NCI-H1930 (cell line): ENCODE measurements around the gene ZAP70.

ENCODE experiments used
- DNase-seq, 2 experiments: peaks; one replicate each; lab custom pipeline; 2025; lab: John Stamatoyannopoulos, UW

Gene ZAP70

DNA sequence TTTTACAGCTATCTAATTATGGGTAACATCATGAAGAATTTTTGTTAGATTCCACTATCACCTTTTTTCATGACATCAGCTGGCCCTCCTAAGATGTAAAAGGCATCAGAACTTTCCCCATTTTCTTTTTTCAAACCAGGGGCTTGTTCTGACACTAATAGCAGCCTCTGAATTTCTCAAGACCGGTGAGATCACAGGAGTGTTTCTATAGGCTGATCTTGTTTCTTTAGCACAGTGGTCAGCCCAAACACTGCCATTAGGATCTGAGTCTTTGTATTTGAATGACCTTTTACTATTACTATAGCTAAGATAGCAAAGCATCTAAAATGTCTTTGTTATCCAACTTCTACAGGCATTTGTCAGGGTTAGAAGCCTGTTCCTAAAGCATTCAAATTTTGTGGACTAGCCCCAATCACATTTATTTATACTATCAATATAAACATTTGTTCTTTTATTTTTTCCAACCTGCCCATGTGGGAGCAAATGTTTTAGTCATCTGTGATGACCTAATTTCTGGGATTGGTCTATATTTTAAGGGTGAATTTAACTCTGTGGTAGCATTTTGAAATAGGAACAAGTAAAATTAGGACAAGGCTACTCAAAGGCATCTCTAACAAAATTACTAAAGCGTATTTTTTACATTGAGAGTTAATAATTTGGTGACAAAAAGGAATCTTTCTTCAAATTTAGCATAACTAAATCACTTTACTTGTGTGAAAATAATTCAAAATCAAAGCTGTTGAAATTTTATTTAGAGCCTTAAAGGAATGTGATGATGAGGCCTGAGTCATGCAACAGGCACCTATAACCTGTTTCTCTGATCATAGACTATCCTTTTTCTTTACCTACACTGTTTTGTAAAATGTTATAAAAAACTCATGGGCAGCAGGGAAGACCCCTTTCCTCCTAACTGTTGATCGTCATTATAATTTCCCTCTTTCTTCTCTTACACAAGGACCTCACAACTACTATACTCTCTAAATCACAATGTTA, 39.3 kb downstream of the ZAP70 start:
- no peak for DNase-seq

DNA sequence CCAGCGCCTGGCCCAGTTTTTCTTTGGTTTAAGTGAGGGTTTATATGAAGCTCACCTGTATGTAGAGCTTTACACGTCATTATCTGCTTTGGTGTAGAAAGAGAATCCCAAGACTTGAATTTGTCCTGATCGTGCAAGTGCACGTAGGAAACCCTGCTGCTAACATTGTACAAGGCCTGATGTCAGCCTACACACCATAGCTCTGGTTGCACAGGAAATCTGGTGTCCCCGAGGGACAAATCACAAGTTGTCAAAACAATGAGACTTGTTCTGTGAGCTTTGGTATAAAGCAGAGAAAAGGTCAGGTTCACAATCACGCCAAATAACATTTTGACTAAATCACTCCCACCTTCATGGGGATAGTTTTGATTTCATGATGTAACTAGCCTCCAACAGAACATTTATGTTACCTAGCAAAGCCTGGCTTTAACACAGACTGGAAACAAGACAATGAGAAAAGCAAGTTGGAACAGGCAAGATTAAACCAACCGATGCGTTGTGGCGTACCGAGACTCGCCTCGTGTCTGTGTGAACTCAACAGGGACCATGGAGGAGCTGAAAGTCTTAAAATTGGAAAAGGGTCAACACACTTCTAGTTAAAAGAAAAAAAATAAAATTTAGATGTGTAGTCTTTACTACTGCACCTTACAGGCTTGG, 41.4 kb downstream of the ZAP70 start:
- no peak for DNase-seq

DNA sequence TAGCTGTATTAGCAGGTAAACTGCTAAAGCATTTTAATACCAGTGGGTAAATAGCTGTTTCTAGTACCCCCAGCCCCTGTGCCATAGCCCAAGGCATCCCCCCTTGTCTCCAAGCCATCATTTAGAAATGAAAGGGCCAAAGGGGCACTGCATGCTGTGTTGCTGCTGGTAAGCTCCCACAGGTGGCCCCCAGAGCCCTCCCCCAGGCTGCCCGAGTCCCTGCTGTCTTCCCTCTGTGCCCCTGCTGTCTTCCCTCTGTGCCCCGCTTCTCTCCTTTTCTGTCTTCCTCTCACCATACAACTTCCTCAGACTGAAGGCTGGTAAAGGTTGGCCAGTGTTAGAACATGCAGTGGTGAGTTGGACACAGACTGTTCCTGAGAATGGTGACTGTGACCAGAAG, 42.1 kb downstream of the ZAP70 start:
- no peak for DNase-seq

DNA sequence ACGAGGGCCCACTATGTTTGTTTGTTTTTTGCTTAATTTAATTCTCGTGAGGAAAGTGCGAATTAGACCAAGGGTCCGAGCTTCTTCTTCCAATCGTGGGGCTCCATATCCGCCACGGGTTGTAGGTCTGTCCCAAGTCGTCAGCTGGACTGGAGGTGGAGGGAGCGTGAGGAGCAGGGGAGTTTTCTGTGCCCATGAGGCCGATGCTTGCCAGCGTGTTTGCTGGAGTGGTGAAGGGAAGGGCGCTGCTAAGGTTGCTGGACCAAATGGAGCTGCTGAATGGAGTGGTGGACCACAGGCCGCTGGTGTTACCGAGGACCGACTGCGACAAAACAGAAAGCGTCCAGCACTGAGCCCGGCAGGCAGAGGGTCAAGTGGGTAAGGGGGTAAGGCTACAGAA, 43.7 kb downstream of the ZAP70 start:
- no peak for DNase-seq

DNA sequence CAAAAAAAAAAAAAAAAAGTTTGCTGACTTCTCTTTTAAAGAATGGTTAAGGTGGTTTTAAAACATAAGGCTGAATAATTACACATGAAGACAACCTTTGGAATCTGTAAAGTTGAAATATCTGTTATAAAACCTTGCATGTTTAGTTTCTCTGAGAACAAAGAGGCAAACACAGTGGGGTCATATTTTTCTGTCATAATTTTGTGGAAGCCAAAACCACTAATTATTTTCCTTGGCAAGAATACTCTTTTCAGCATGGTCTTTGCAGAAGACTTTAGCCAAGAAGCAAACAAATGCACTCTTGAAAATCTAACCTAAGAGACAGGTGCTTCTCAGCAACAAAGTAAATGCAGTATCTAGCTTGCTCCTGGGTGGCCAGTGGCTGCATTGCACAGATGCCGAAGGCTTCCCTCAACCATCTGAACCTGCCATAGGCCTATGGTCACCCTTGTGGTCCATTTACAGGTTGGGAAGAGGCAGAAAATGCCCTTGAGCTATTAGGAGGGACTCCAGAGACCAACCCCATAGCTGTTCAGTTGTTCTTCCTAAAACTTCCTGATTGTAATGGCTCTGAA, 44.8 kb downstream of the ZAP70 start:
- DNase-seq, result no peak

DNA sequence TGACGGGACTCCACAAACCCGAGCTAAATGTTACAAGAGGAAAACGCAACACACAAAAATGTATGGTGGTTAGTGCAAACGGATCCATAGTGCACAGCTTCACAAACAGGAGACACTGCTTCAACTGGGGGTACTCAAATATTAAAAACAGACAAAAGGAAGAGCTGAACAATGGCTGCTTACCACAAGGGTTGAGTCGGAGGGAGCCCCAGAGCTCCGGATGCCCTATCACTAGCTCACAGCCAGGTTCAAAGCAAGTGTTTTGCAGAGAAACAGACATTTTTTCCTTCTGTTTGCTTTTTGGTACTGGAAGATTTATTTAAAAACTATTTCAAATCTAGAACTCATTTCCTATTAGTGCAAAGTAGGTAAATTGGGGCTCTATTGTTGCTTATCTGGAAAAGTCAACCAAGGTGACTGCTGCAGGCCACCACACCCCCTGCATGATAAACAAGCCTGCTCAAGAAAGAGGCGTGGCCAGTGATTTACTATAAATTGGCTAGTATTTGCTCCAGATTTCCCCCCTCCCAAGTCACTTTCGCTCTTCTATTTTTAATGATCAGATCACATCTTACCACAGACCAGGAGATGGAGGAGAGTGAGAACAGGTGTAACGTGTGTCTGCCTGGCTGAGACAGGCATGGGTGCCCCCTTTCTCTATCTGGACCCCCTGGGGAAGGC, 46.5 kb downstream of the ZAP70 start:
- DNase-seq, result no peak

DNA sequence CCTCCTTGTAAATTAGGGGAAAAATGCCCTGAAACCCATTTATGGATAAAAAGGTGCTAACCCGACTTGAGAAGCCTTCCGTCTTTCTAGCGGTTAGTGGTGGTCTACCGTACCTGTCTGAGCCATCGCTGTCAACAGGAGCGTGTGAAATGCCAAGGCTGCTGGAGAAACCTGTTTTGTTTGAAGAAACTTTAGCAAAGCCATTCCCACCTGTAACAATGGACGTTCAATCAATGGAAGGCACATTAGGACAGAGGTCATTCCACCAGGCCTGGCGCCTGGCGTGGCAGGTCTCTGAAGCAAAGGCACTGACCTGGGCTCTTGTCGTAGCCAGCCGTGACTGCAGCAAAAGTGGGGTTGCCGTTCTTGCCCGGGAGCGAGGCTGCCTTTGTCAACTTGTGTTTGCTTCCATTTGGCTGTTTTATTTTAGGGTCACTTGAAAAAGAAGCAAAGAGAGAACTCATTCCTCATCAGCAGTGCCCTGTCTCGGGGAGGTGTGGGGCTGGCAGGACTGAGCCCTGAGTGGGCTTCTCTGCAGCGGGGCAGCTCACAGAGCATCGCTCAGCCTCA, 47.2 kb downstream of the ZAP70 start:
- DNase-seq, result no peak

DNA sequence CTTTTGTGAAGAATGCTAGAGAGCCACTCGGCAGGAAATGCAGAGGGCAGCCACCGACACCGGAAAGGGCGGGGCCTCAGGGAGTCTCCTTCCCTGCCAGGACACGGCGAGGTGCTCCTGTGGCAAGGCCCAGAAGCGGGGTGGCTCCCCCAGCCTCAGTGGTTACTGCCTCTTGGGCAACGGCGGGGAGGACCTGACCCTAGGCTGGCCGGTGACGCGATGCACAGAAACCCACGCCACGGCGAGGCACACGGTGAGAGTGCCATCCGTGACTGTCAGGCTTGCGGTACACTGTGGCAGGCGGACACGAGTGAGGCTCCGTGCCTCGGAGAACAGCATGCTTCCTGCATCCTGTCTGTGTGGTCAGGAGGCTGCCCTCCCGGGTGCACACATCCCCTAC, 47.8 kb downstream of the ZAP70 start:
- no peak for DNase-seq

DNA sequence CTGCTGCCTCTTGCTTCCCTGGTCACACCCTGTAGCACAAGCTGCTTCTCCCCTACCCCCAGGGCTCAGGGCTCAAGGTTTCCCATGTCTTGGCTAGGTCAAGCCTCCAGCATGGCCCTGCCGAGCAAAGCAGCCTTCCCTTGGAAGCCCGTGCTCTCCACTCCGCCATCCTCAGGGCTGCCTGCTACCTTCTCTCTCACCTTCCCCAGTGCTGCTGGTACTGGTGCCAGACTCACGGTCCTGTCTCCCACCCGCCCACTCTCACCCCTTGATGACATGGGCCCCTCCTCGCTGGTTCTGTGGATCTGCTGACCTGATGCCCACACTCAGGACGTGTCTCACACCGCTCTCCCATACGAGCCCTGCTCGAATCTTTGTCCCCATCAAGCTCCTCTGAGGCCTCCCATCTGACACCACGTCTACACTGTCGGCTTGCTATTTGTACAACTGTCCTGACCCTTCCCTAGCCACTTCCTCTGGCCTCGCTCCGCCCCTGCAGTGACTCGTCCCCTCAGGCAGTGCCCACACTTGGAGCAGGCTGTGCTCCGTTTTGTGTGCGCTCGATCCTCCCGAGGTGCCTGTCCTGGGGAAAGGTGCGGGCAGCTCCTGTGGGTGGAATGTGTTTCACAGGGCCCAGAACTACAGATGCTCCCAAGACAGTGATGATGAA, 49.9 kb downstream of the ZAP70 start:
- no peak for DNase-seq

DNA sequence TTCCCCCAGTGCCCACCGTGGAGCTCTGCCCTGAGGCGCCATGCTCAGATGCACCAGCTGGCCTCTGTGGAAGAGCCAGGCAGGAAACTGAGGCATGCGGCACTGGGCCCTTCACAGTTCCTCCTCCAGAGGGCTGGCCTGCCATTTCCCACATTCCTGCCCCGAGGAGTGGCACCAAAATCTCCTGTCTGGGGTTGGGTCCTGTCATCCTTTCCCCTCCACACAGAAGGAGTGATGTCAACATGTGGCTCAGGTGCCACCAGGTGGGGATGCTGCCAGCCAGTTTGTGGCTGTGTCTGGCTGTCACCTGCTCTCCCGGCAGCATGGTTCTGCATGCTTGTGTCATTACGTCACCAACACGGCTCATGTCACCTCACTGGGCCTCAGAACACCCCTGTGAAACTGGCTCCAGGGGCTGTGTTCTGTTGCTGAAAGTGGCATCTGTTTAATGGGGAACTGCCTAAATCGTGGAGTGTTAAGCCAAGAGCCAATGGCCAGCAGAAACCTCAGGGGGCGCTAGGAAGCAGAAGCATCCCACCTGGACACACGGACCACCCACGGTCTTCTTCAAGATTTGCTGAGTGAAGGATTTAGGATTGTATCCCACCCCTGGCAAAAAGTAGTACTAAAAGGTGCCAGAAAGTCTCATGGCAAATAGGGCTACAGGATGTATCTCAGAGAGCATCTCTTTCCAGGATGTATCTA, 51.3 kb downstream of the ZAP70 start:
- no peak for DNase-seq

DNA sequence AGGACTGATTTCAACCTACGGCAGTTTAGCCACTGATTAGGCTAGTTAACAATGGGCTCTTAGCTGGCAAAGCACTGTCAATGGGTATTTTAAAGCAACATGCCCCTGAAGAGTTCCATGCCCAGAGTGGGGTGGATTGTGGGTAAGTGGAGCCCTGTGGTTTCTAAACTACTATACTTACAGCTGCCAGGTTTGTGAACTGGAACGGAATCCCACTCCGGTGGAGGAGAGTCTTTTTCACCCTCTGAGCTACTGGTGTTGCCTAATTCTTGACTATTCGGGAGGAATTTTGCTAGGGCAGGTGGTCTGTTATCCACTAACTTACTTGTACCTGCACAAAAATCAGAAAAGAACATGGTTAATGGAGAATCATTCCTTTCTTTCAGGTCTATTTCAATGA, 52.6 kb downstream of the ZAP70 start:
- no peak for DNase-seq

DNA sequence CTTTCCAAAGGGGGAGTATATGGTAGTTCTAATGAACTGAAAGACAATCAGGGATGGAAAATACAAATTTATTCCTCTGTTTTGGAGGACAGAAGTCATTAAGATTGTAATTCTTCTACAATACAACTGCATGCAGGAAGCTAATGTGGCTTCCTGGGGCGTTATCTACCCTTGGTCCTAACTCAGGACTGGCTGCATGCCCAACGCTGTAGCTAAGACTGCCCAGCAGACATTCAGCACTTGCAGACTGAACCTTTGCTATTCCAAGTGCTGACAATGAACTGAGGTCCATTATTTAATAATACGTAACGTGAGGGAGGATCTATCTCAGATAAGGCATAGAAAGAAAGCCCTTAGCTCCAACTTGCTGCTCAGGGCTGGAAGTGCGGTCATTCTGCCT, 53.2 kb downstream of the ZAP70 start:
- no peak for DNase-seq

DNA sequence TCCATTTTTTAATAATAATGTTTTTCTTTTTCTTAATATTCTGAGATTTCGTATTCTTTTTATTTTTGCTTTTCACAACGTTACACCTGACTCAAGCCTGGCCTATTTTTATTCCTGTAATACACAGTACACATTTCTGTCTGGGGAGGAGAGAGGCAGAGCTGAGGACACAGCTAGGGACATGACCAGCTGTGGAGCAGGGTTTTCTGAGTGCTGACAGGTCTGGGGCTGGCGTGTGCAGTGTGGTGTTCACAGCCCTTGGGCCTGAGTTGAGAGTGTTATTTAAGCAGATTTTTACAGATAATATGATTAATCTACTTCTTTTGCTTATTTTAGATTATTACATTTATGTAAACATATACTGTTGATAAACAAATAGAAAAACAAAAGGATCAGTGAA, 55.9 kb downstream of the ZAP70 start:
- no peak for DNase-seq

DNA sequence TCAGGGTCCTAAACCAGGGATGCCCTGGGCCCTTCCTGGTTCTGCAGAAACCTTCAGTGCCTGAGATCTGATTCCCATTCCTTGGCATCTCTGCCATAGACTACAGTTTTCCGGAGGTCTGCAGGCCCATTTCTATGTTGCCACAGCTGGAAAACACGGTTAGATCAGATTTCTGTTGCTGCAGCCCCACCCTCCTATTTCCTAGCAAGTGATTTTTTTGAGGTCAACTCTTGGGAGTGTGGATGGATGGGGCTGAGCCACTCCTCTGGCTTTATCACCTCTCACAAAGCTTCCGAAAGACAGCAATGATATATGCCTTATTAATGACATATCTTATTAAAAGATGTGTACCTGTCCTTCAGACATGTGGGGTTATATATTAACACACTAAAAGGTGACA, 56.3 kb downstream of the ZAP70 start:
- DNase-seq, result no peak

DNA sequence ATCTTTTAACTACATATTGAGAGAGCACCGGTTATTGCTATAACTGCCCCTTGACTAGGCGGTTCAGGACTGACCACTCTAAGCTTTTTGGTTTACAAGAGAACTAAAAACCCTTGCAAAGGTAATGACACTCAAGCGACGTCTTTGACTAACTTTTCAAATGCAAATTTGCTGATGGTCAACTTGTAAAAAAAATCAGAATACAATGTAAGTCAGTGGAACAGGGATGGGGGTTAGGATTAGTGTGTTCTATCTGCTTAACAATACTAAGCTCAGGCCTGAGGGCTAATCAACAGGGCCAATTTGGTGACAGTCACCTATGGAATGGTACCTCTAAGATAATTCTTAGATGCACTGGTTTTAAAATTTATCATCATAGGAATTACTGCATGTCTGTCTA, 57.1 kb downstream of the ZAP70 start:
- no peak for DNase-seq

DNA sequence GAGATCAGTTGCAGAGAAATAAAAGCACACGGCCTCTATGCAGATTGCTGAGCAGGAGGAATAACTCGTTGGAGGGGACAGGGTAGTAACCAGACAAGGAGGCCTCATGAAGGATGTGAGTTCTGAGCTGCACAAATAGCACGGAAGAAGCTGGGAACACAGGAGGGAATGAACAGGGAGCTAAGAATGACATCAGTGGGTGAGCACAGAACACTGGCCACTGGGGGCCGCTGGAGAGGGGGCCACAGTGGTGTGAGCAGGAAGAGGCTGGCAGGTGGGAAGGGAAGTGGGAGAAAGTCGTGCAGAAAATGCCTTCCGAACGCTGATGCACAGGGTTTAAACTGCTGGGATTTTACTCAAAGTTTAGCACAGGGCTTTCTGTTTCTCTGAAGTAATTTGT, 61.0 kb downstream of the ZAP70 start:
- no peak for DNase-seq

DNA sequence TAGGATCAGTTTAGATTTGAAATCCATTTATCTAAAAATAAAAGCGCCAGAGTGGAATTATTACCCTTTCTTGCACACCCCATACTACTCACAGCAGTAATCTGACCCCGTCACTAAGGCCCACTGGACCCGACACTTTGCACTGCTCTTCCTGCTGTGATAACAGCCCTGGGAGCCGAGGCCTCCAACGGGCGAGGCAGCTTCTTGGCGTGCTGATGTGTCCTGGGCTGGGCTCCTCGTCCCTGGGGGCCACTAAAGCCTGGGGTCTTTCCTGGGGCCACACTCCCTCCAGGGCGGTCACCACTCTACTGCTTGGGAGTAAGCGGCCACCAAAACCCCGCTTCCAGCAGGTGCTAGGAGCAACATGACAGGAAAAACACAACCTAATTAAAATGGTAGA, 61.7 kb downstream of the ZAP70 start:
- no peak for DNase-seq

DNA sequence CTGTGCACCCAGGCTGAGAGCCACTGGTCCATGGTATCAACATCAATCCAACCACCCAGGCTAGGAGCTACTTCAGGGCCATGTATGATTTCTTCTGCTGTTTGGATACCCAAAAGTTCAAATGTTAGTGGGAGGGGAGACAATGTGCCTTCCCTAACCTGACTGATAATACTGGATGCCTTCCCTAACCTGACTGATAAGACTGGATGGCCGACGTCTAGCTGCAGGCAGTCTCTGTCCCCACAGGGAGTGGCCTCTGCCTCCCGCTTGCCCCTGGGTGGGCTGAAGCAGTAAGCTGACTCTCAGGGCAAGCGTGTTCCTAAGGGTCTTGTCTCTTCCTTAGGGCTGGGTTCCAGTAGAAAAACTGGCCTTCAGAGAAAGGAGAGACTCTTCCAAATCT, 65.8 kb downstream of the ZAP70 start:
- no peak for DNase-seq

DNA sequence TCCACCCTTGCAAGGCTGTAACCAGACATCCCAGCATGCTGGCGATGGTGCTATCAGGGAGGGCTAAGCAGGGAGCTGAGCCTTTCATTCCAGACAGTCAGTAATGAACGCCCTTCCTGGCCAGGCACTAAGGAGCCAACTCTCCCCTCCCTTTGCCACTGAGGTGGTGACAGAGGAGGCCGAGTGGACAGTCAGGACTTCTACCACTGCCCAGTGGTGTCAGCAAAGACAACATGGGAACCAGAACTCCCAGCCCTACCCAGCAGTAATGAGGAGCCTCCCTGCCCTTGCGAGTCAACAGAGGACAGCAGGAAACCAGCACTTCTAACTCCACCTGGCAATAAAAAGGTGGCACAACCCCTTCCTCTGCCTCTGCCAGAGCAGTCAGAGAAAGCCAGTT, 68.6 kb downstream of the ZAP70 start:
- no peak for DNase-seq

DNA sequence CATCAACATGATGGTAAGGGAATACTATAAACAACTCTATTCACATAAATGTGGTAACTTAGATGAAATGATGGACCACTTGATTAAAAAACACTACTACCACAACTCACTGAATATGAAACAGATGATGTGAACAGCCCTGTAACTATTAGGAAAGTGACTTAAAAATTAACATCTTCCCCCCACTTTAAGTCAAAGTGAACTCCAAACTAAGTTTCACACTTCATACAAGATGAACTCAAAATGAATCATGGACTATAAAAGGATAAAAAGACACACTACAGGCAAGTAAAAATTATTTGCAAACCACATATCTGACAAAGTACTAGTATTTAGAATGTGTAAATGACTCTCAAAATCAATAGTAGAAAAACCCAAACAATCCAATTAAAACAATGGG, 71.6 kb downstream of the ZAP70 start:
- no peak for DNase-seq

DNA sequence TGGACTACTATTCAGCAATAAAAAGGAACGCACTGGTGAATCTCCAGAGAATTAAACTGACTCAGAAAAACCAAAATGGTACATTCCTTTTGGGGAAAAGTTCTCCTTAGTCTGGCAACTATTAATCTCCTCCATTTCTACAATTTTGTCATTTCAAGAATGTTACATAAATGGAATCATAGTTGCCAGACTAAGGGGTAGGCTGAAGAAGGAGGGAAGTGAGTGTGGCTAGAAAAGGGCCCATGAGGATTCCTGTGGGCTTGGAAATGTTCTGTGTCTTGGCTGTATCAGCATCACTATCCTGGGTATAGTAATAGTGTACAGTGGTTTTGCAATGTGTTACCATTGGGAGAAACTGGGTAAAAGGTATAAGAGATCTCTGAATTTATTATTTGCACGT, 72.4 kb downstream of the ZAP70 start:
- DNase-seq, result no peak
